GM18867 (cell line): ENCODE data around the gene TSPO.

Source experiments
- ATAC-seq: cut with Tn5 transposase; IDR thresholded peaks from one replicate; pipeline ENCODE4 v1.9.1; 2021; ENCODE audit warnings: mild to moderate bottlenecking, moderate library complexity; ENCODE audit not compliant: unreplicated experiment

The TSPO gene

DNA sequence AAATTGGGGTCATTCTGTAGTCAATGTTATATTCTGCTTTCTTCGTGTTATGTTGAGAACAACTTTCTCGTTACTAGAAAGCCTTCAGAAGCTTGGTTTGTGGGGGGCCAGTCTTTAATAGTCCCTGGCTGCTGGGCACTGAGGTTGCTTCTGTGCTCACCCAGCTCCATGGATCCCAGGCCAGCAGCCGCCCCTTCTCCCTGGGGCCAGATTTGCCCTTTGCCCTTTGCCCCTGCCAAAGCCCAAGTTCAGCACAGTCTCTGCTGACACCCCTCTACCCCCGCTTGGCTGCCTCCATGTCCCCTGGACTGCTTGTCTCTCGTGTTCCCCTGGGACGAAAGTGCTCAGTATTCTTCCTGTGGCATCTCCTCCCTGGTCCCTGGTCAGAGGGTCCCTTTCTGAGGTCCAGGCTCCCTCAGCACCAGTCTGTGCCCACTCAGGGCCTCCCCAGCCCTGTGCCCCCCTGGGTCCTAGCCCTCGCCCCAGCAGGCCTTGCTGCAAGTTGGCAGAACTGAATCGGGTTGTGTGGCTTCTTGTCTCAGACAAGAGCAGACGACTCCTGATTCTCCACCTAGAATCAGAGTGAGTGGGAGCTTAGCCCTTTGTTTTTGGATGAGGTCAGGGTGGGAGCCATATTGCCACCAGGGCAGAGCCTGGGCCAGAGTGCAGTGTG is 6.7 kb downstream of the TSPO start:
- ATAC-seq: no peak

DNA sequence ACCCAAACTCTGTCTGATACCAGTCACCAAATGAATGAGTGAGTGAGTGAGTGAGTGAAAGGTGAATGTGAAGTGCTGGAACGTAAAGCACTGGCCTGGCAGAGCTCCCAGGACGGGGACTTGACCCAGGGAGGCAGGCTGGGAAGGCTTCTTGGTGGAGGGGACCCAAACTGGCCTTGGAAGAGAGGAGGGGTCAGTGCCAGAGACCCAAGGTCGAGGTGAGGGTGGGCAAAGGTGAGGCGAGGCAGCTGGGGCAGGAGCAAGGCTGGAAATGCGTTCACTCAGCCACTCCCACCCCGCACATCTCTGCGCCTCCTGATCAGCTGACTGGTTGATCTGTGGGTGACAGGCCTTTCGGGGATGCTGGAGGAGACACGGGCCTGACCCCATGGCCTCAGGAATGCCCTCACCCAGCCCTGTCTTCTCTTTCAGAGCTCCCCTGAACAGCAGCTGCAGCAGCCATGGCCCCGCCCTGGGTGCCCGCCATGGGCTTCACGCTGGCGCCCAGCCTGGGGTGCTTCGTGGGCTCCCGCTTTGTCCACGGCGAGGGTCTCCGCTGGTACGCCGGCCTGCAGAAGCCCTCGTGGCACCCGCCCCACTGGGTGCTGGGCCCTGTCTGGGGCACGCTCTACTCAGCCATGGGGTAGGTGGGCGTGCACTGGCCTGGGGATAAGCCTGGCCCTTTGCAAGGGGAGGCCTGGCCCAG is 7.6 kb downstream of the TSPO start:
- ATAC-seq: no peak

DNA sequence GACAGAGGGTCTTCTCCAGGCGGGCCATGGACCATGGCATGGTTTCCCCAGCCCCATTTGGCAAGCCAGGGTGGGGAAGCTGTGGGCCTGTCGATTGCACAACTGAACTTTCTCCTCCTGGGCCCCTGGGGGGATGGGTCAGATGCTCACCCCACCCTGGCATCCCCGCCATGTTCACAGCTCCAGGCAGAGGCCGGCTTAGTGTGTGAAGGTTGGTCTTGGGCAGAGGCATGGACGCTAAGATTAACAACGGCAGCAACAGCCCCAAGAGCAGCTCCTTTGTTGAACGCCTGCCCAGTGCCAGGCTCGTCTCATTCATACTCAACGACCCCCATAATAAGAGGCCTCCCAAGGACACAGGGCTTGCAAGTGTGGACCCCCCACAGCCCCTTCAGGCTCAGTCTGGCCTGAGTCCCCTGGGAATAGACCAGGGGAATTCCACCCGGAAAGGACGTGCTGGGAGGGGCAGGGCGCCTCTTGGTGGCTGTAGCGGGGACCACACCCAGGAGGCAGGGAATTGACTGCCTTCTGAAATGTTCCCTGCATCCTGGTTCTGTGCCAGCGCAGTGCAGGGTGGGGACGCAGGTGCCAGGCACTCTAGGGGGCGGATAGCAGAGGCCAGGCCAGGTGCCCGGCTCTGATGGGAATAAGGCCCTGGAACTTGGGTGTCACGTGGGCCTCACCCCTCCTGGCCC is 8.3 kb downstream of the TSPO start:
- ATAC-seq: no peak

DNA sequence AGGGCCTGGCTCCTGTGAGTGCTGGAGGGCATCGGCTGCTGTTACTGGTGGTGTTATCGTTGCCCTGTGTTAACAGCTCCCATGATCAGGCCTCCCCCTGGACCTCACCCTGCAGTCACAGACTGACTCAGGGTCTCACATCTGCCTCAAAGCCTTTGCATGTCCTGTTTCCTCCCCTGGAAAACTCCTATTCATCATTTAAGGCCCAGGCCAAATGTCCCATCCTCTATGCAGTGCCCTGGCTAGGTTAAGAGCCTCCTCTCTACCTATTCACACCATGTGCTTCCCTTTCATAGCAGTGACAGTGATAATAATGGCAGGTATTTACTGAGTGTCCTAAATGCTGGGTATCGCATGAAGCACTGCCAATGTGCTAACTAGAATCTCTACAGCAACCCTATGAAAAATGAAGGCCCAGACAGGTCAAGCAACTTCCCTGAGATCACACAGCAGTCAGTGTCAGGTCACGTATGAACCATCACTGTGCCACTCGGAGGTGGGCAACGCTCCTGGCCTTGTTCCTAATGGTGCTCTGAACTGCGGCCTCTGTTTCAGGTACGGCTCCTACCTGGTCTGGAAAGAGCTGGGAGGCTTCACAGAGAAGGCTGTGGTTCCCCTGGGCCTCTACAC is 9.3 kb downstream of the TSPO start:
- ATAC-seq: no peak

DNA sequence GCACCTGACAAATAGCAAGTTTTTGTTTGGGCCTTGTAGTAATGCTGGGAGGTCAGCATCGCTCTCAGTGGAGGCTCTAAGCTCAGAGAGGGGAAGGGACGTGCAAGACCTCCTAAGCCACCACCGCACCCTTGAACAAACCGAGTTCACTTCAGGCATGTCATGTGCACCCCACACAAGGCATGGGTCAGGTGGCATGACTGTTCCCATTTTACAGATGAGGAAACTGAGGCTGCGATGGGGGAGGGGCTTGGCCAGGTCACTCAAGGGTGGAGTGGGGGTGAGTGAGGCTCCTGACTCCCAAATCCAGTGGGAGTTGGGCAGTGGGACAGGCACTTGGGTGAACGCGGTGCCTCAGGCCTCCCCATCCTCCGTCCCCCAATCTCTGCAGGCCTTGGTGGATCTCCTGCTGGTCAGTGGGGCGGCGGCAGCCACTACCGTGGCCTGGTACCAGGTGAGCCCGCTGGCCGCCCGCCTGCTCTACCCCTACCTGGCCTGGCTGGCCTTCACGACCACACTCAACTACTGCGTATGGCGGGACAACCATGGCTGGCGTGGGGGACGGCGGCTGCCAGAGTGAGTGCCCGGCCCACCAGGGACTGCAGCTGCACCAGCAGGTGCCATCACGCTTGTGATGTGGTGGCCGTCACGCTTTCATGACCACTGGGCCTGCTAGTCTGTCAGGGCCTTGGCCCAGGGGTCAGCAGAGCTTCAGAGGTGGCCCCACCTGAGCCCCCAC is 11.2 kb downstream of the TSPO start:
- ATAC-seq: no peak

DNA sequence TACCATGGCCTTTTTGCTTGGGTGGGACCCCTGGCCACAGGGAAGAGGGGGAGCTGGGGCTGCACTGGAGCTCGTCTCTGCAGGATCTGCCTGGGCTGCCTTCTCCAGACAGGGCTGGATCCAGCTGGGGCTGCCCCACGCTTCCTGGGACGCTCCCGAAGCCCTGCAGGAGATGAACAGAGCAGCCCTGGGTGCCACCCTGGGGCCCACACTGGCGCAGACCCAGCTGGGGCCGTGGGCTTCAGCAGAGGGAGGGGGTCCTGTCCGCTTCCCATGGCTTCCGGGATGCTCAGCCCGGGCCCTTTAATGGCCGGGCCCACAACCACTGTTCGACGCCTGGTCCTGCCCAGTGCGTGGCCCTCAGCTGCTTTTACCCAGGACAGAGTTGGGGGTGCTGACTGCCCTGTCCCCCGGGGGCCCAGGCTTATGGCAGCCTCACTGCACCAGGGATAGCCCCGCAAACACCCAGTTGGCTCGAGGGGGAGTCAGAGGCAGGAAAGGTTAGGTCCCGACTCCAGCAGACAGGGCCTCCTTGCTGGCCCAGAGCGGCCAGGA is 12.0 kb downstream of the TSPO start:
- no peak for ATAC-seq

DNA sequence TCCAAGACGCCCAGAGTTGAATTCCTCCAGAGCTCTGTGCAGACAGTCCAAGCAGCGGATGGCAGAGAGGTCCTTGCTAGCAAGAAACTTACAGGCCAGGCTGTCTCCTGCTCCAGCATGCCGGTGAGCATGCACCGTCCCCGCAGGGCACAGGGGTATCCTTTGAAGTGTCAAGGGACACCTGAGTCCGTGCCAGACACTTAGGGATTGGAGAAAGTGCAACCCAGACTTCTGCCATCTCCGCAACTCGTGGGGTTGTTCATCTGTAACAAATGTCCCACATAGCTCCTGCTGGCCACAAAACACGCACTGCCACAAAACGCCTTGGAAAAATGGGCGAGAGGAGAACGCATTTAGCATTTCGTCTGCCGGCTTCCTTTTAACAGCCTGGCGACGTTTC is 13.3 kb downstream of the TSPO start:
- no peak for ATAC-seq

DNA sequence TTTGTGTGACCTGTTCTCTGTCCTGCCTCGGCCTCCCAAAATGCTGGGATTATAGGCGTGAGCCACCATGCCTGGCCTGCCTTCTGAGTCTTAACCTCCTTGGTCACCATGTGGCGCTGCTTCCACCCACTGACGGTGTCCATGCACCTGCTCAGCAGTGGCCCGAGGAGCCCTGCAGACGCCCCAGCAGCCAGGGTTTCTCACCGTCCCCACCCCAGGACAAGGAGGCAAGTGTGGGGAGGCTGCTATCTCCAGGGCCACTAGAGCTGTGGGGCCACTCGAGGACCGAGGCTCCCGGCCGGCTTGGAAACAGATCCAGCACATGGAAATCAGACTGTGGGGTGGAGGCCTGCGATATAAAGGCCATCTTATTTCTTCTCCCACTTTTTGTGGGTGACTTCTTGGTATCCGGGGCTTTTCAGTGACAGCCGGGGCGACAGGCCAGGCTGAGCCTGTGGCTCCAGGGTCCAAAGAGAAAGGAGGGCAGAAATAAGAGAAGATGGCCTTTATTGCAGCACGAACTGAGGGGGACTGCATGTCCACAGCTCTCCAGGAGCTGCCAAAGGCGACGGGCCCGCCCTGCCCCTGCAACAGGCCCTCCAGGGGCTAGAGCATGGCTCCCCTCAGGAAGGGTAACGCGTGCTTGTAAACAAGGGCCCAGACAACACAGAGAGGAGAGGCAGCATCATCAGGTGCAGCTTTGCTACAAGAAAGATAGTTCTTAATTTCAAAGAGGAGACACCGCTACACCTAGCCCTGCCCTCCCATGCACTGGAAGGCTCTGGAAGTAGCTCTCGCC is 15.0 kb downstream of the TSPO start:
- no peak for ATAC-seq

DNA sequence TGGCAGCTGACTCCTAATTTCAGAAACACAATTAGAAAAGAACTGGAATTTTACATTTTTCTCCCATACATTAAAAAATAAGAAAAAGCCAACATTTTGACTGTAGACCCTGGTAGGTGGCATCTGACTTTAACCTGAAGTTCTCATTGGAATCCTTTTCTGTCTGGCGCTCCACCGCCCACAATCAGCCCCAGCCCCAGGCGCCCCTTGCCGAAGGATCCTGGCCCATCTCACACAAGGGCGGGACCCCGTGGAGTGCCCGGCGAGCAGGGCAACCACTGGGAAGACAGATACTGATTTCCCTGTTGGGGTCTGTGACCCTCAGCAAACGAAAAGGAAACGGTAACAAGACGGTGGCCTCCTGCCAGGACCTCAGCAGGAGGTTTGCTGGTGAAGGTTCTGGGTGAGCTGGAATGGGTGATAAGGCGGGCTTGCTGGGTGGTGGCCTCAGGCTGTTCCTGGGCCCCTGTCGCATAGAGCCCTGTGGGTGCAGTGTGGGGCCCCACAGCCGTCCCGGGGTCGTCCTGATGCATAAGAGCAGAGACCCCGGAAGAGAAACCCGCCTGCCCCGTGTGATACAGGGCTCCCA is 15.7 kb downstream of the TSPO start:
- ATAC-seq: no peak

DNA sequence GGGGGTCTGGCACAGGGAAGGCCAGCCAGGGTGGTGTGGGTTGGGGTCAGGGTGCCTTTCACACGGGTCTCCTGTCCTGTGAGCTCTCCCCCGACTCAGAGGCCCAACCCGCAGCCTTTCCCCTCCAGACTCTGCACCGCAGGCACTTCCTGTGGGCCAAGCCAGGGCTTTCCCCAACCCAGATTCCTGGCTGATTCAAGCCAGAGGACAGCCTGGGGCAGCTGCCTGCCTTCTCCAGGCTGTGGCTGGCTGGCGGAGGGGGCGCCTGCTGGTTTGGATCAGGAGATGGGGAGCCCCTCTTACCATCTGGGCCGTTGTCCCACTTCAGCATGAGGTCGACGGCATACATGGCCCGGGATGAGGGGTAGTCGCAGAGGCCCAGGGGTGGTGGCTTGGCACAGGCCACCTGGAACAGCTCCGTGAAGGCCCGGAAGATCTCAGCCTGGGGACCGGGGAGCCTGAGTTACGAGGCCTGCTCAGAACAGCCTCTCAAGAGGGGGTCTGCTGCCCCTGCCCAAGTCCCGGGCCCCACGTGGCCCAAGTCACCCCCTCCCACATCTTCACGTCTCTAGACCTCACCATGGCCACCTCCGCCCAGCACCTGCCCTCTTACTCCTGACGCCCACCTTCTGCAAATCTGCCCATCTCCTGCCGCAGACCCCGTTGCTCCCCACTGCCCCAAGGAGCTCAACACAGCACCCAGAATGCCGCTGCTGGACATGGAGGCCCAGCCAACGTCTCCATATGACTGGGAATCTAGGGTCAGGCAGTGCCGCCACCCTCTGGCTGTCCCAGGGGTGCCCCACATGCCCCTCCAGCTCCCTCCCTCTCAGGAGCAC is 17.3 kb downstream of the TSPO start:
- no peak for ATAC-seq

DNA sequence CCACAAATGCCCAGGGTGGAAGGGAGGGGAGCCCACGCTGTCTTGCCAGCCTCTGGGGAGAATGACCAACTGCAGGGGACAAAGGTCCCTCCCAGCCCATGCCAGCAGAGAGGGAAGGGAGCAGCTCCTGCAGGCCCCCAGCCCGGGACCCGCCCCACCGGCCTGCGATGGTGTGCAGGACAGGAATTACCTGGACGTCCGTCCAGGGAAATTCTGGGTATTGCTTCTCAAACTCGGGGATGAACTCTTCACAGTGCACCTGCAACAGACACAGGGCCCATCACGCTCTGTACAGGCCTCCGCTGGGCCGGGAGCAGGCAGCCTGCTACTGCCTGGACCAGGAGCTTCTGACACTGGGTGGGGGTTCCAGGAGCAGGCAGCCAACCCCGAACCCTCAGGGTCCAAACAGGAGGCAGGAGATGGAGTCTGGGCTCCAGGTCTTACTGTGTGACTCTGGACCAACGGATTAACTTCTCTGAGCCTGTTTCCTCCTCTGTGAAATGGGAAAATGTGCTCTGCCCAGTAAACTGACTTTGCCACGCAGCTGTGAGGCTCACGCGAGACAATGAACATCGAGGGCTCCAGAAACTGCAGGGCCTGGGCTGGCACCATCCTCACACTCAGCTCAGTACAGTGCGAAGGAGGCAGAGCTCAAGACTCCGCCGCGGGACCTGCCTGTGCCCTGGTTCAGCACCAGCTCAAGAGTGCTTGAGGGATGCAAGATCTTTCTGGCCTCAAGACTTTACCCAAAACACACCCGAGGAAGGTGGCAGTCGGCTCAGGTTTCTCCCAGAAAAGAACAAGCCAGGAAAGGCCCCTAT is 18.2 kb downstream of the TSPO start:
- ATAC-seq: no peak

DNA sequence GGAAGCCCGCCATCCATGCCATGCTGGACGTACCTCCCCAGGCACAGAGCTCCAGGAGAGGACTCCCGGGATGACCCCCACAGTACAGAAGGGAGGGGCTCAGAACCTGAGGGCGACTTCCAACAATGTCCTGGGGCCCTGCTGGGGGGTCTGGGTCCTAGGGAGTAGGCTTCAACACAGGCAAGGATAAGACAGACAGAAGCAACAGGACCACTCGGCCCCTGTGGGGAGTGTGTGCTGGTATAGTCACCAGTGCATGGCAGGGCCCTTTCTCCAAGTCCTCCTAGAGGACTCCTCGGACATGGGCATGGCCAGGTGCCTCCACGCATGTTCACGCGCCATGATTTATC is 18.7 kb downstream of the TSPO start:
- no peak for ATAC-seq

DNA sequence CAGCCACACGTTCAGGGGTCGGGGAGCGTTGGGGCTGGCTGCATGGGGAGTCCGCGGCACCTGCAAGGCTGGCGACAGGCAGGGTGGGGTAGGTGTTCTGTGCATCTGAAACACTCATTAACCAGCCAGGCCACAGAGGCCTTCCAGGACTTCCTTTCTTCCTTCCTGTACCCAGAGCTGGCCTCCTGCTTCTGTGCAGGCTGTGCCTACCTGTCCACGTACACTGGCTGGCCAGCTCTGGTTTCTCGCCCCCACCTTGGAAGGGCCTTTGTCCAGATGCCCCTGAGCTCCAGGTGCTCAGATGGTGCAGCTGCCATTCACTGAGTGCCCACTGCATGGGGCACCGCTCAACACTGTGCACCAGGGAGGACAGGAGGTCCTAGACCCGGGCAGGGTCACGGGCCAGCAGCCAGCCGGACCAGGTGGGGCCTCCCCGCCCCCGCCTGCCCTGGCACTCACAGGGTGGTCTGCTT is 19.7 kb downstream of the TSPO start:
- no peak for ATAC-seq

DNA sequence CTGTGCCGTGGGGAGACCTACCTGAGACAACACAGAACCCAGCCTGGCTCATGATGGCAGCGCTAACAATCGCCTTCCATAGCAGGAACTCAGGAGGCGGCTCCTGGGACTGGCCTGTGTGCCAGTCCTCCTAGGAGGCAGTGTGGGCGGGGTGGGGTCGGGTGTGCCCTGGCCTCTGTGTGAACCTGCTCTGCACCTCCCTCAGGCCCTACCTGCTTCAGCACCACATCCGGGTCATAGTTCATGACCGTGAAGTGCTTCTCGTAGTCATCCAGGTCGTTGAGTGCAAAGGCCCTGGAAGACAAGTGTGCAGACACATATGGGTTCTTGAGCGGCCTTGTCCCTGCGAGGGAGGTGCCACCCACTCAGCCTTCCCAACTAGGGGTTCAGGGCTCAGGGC is 20.2 kb downstream of the TSPO start:
- ATAC-seq: no peak

DNA sequence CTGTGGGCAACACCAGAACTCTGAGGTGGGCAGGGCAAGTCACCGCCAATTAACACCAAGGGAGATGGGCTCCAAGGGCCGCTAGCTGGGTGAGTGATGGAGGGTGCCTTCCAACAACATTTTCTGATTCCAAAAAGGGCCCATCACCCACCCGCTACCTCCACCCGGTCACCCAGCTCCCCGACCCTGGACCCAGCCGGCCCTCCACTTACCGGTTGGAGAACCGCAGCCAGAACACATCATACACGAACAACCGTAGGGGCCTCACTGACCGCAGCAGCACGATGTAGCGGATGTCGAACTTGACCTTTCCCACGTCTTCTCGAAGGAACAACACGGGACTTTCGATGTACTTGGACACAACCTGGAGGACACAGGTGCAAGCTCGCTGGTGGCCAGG is 20.8 kb downstream of the TSPO start:
- no peak for ATAC-seq

DNA sequence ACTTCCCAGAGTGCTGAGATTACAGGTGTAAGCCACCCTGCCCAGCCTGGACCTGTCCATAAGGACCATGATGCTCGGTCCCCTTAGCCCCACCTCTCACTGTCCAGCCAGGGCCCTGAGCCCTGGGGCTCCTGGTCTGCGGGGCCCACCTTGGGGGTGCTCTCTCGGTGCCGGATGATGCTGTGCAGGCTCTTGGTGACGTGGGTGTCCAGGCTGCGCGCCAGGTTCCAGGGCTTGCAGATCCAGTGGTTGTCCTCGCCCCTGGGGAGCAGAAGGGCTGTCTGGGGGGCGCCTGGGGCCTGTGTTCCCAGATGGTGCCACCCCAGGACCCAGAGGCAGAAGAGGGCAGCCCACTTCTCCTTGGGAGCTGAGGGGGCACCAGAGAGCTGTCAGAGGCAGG is 22.2 kb downstream of the TSPO start:
- no peak for ATAC-seq

DNA sequence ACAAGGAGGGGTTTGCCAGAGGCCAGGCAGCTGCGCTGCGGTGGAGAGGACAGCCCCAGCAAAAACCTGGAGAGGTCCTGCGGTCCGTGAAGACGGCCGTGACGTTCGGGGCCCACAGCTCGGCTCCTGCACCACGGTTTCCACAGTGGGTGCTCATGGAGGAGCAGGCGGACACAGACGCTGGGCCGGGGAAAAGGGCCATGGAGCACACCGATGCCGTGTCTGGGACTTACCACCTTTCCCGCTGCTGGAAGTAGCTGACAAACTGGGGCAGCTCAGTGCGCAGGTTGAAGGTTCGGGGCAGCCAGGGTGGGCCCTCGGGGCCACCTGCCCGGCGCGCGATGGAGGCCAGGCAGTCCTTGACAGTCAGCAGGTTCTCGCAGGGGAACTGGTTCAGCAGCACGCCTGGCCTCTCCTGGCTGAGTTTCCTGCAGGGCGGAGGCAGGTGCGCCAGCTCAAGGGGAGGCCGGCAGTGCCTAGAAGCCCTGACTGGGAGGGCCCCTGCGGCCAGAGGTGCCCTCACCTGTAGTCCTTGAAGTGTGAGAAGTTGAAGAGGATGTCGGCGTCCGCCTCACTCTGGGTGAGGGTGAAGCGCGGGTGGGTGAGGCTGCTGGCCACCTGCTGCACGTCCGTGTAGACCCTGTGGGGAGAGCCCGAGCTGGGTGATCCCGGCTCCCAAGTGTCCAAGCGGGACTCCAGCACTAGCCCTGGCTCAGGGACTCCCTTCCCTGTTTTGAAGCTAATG is 22.8 kb downstream of the TSPO start:
- no peak for ATAC-seq
